BJ (cell line): ENCODE measurements around the gene SMARCAD1. TPM values are rescaled to one million over a fixed set of nuclear protein-coding genes. Genes with fewer than 3 reads are reported as not detected.
A peak's percentile ranks its signal among the peaks of the same experiment; 100 is the strongest.

Experiments
- CTCF ChIA-PET: fragments of 350-600 bp; formaldehyde crosslinking; extraction: SDS; loops from one replicate; lab custom pipeline; 2021; ENCODE audit warnings: antibody characterized with exemption, inconsistent platforms; lab: Yijun Ruan, JAX
- POLR2A ChIA-PET: fragments of 300-600 bp; sonication (Branson Sonifier 250); formaldehyde crosslinking; extraction: SDS; loops from one replicate; lab custom pipeline; 2021; ENCODE audit warnings: antibody characterized with exemption; lab: Charles Lee
- DNase-seq: peaks from one replicate; pipeline ENCODE4 v3.0.0-alpha.2; 2011; ENCODE audit warnings: low read depth
- H3K27me3 ChIP-seq: 2 replicates; pipeline ENCODE4 v1.6.0; 2011; ENCODE audit warnings: low read length; ENCODE audit not compliant: control insufficient read depth, insufficient read depth
- H3K36me3 ChIP-seq: 2 replicates; pipeline ENCODE4 v1.5.1; 2011; ENCODE audit warnings: low read length; ENCODE audit not compliant: control insufficient read depth, insufficient read depth
- H3K4me3 ChIP-seq: 2 replicates; pipeline ENCODE4 v1.5.1; 2011; ENCODE audit warnings: low read depth, mild to moderate bottlenecking, control low read depth, low read length
- CTCF ChIP-seq: IDR thresholded peaks from 2 replicates; pipeline ENCODE4 v1.5.1; 2011; ENCODE audit warnings: low read depth, mild to moderate bottlenecking, control low read depth, inconsistent platforms, low read length, moderate library complexity; ENCODE audit not compliant: insufficient read depth
- polyA plus RNA-seq: library from polyadenylated mRNA; depleted of rRNA; stranded (reverse); fragments of >200 nt; gene quantifications from 2 replicates; pipeline ENCODE4 v1.2.3, GENCODE V29; 2011

Gene SMARCAD1
- polyA plus RNA-seq, 1 experiment: 8.2 TPM

GRCh38 chr4:94177822-94178221, 29.8 kb upstream of the SMARCAD1 start:
- no peak for DNase-seq
- ChIA-PET POLR2A (no interaction called here), CTCF (no interaction called here)
- no peak for TF ChIP-seq CTCF
- no peaks in the 10 kb centered on the region for H3K36me3 ChIP-seq
- H3K4me3 ChIP-seq: no peak overlapping the region
- no peaks in the 10 kb centered on the region for H3K27me3 ChIP-seq

GRCh38 chr4:94181815-94182214, 25.9 kb upstream of the SMARCAD1 start:
- ChIA-PET POLR2A (no interaction called here), CTCF (interaction anchor here (1.0 kb wide), 1 partner anchor 10 kb away, joined by 3 read pairs; no protein-coding TSS in a partner anchor)
- H3K36me3 ChIP-seq: no peaks in the 10 kb centered on the region
- no peaks in the 10 kb centered on the region for H3K27me3 ChIP-seq
- TF ChIP-seq CTCF: no peak
- H3K4me3 ChIP-seq: no peak overlapping the region
- DNase-seq: no peak

- DNase-seq: no peak
- Histone ChIP-seq H3K36me3 (no peaks in the 10 kb centered on the region), H3K4me3 (no peak overlapping the region), H3K27me3 (no peaks in the 10 kb centered on the region)
- no peak for TF ChIP-seq CTCF
- ChIA-PET POLR2A (no interaction called here), CTCF (no interaction called here)
Observed at GRCh38 chr4:94202769-94203168, 4.9 kb upstream of the SMARCAD1 start.

- CTCF ChIA-PET: interaction anchor here (1.7 kb wide), 1 partner anchor 27 kb away, joined by 5 read pairs; no protein-coding TSS in a partner anchor
Observed at GRCh38 chr4:94208266-94208665, 601 bp downstream of the SMARCAD1 start.

GRCh38 chr4:94208918-94209317, 1.3 kb downstream of the SMARCAD1 start:
- POLR2A ChIA-PET: no interaction called here
- no peak for DNase-seq
- Histone ChIP-seq H3K4me3 (peak overlapping the region; percentile 94), H3K36me3 (peaks cover 4% of the 10 kb centered on the region), H3K27me3 (no peaks in the 10 kb centered on the region)
- TF ChIP-seq CTCF: no peak
- CTCF ChIA-PET: interaction anchor here (1.7 kb wide), 1 partner anchor 26 kb away, joined by 5 read pairs; no protein-coding TSS in a partner anchor

More at GRCh38 chr4:94208266-94208665, 601 bp downstream of the SMARCAD1 start:
- Histone ChIP-seq H3K36me3 (peaks cover 3% of the 10 kb centered on the region), H3K4me3 (peak overlapping the region; percentile 94), H3K27me3 (no peaks in the 10 kb centered on the region)
- POLR2A ChIA-PET: interaction anchor here (0.6 kb wide), 1 partner anchor 120 kb away, joined by 3 read pairs; no protein-coding TSS in a partner anchor
- DNase-seq: no peak
- no peak for TF ChIP-seq CTCF
